Neural cell (in vitro differentiated cells): Measurements from ENCODE around the gene WIPF2. TPM values are rescaled to one million over a fixed set of nuclear protein-coding genes. Genes with fewer than 3 reads are reported as not detected.

Experiments
- H2AFZ ChIP-seq: fragments of 200-600, 300-800 bp; sonication (generic), shearing (Covaris generic); 2 replicates; pipeline ENCODE4 v1.6.0; 2014; ENCODE audit warnings: low read depth, mild to moderate bottlenecking, antibody characterized with exemption, low read length, moderate library complexity
- H3F3A ChIP-seq: fragments of 200-600 bp; shearing (Covaris generic); 2 replicates; pipeline ENCODE4 v1.6.1; 2016; ENCODE audit warnings: mild to moderate bottlenecking, moderate library complexity, mixed read lengths, antibody characterized with exemption, low read length; ENCODE audit not compliant: insufficient read depth, poor library complexity, severe bottlenecking
- H3K27ac ChIP-seq: fragments of 200-600, 300-800 bp; sonication (generic), shearing (Covaris generic); 2 replicates; pipeline ENCODE4 v1.5.1; 2014; ENCODE audit warnings: mild to moderate bottlenecking, low read length, moderate library complexity
- H3K27me3 ChIP-seq: fragments of 300-800, 200-600 bp; sonication (generic), shearing (Covaris generic); 2 replicates; pipeline ENCODE4 v1.6.0; 2014; ENCODE audit warnings: mild to moderate bottlenecking, low read depth, low read length, moderate library complexity; ENCODE audit not compliant: insufficient read depth
- H3K36me3 ChIP-seq: fragments of 300-800, 200-600 bp; sonication (generic), shearing (Covaris generic); 2 replicates; pipeline ENCODE4 v1.5.1; 2014; ENCODE audit warnings: mild to moderate bottlenecking, antibody characterized with exemption, low read length, moderate library complexity; ENCODE audit not compliant: insufficient read depth
- H3K4me2 ChIP-seq: fragments of 300-800, 200-600 bp; sonication (generic), shearing (Covaris generic); 2 replicates; pipeline ENCODE4 v1.6.0; 2014; ENCODE audit warnings: mild to moderate bottlenecking, low read length
- H3K4me3 ChIP-seq: fragments of 300-800, 200-600 bp; sonication (generic), shearing (Covaris generic); 2 replicates; pipeline ENCODE4 v1.5.1; 2014; ENCODE audit warnings: mild to moderate bottlenecking, low read length, moderate library complexity
- H3K79me2 ChIP-seq: fragments of 200-600 bp; shearing (Covaris generic); replicated peaks from 2 replicates; pipeline ENCODE4 v1.6.0; 2014; ENCODE audit warnings: mild to moderate bottlenecking, low read length, moderate library complexity; ENCODE audit not compliant: insufficient read depth
- H3K9ac ChIP-seq: fragments of 300-800, 200-600 bp; sonication (generic), shearing (Covaris generic); 2 replicates; pipeline ENCODE4 v1.6.1; 2016; ENCODE audit warnings: mild to moderate bottlenecking, low read length, mixed read lengths
- H3K9me2 ChIP-seq: fragments of 200-600 bp; shearing (Covaris generic); 2 replicates; pipeline ENCODE4 v1.6.1; 2016; ENCODE audit warnings: mild to moderate bottlenecking, low read length, mixed read lengths; ENCODE audit not compliant: insufficient read depth
- H3K9me3 ChIP-seq: fragments of 200-600, 300-800 bp; sonication (generic), shearing (Covaris generic); 2 replicates; pipeline ENCODE4 v1.6.1; 2016; ENCODE audit warnings: mild to moderate bottlenecking, mixed run types, low read length, moderate library complexity, mixed read lengths
- H4K20me1 ChIP-seq: fragments of 200-600 bp; shearing (Covaris generic); 2 replicates; pipeline ENCODE4 v1.6.1; 2016; ENCODE audit warnings: mild to moderate bottlenecking, mixed run types; ENCODE audit not compliant: insufficient read depth
- CTCF ChIP-seq: fragments of 450-650 bp; IDR thresholded peaks from 2 replicates; pipeline ENCODE4 v1.5.1; 2014; ENCODE audit warnings: antibody characterized with exemption, mild to moderate bottlenecking, moderate library complexity; ENCODE audit not compliant: poor library complexity, severe bottlenecking
- EP300 ChIP-seq: fragments of 450-650 bp; conservative IDR thresholded peaks from 2 replicates; pipeline ENCODE4 v1.6.1; 2014; ENCODE audit warnings: antibody characterized with exemption, mild to moderate bottlenecking, moderate library complexity; ENCODE audit not compliant: poor library complexity, severe bottlenecking
- EZH2 ChIP-seq: fragments of 200-600, 300-800 bp; shearing (Covaris generic), sonication (generic); IDR thresholded peaks from 2 replicates; pipeline ENCODE4 v1.6.1; 2014; ENCODE audit warnings: antibody characterized with exemption, low read length, borderline replicate concordance, mild to moderate bottlenecking; ENCODE audit not compliant: insufficient read depth, poor library complexity, severe bottlenecking
- MXI1 ChIP-seq: fragments of 450-650 bp; conservative IDR thresholded peaks from 2 replicates; pipeline ENCODE4 v1.6.1; 2014; ENCODE audit warnings: antibody characterized with exemption, mild to moderate bottlenecking; ENCODE audit not compliant: poor library complexity, severe bottlenecking
- POLR2AphosphoS5 ChIP-seq: IDR thresholded peaks from 2 replicates; pipeline ENCODE4 v1.6.1; 2012
- RAD21 ChIP-seq: fragments of 450-650 bp; conservative IDR thresholded peaks from 2 replicates; pipeline ENCODE4 v1.6.1; 2014; ENCODE audit warnings: antibody characterized with exemption, mild to moderate bottlenecking, moderate library complexity
- SMC3 ChIP-seq: fragments of 450-650 bp; conservative IDR thresholded peaks from 2 replicates; pipeline ENCODE4 v1.6.1; 2014; ENCODE audit warnings: antibody characterized with exemption, mild to moderate bottlenecking, moderate library complexity; ENCODE audit not compliant: poor library complexity
- TAF1 ChIP-seq: IDR thresholded peaks from 2 replicates; pipeline ENCODE4 v1.6.1; 2012; ENCODE audit warnings: low read depth
- polyA plus RNA-seq: library from polyadenylated mRNA; depleted of rRNA; stranded (reverse); fragments of >200 nt; gene quantifications from 2 replicates; pipeline ENCODE4 v1.2.3, GENCODE V29; 2014
- TF ChIP-seq, protein P1 (sequence below): IDR thresholded peaks from 2 replicates; pipeline ENCODE4 v1.6.1; 2012; ENCODE audit warnings: borderline replicate concordance

Gene WIPF2
- polyA plus RNA-seq, 1 donor from 2014 or later: 11.5 TPM

DNA sequence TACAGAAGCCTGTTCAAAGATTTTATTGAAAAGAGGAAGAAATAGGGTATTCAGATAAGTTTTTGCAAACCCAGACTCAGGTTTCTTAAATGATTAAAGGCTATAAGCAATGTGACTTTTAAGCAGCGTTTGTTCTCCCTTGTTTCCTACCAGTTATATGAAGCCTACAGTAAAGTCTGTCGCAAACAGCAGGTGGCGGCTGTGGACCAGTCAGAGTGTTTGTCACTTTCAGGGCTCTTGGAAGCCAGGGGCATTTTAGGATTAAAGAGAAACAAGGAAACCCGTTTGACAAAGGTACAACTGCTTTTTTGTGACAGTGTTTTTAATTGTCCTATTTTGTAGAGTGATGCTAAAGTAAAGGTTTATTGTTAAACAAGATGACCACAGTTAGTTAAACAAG lies 82.2 kb downstream of the WIPF2 start:
- no peak overlapping the region for H3K27ac ChIP-seq
- no peak overlapping the region for H3K4me3 ChIP-seq
- TF ChIP-seq POLR2AphosphoS5 (no peak), MXI1 (no peak), RAD21 (peak; percentile 67), TAF1 (no peak), EP300 (no peak), CTCF (peak; percentile 65), EZH2 (no peak), SMC3 (peak; percentile 78)
- TF ChIP-seq, protein P1, sequence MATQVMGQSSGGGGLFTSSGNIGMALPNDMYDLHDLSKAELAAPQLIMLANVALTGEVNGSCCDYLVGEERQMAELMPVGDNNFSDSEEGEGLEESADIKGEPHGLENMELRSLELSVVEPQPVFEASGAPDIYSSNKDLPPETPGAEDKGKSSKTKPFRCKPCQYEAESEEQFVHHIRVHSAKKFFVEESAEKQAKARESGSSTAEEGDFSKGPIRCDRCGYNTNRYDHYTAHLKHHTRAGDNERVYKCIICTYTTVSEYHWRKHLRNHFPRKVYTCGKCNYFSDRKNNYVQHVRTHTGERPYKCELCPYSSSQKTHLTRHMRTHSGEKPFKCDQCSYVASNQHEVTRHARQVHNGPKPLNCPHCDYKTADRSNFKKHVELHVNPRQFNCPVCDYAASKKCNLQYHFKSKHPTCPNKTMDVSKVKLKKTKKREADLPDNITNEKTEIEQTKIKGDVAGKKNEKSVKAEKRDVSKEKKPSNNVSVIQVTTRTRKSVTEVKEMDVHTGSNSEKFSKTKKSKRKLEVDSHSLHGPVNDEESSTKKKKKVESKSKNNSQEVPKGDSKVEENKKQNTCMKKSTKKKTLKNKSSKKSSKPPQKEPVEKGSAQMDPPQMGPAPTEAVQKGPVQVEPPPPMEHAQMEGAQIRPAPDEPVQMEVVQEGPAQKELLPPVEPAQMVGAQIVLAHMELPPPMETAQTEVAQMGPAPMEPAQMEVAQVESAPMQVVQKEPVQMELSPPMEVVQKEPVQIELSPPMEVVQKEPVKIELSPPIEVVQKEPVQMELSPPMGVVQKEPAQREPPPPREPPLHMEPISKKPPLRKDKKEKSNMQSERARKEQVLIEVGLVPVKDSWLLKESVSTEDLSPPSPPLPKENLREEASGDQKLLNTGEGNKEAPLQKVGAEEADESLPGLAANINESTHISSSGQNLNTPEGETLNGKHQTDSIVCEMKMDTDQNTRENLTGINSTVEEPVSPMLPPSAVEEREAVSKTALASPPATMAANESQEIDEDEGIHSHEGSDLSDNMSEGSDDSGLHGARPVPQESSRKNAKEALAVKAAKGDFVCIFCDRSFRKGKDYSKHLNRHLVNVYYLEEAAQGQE: no peak
- no peak overlapping the region for H3K9ac ChIP-seq
- H3F3A ChIP-seq: no peaks in the 10 kb centered on the region
- H3K36me3 ChIP-seq: no peaks in the 10 kb centered on the region
- no peaks in the 10 kb centered on the region for H3K27me3 ChIP-seq
- no peaks in the 10 kb centered on the region for H3K9me3 ChIP-seq
- no peak overlapping the region for H2AFZ ChIP-seq
- H4K20me1 ChIP-seq: no peaks in the 10 kb centered on the region
- H3K79me2 ChIP-seq: no peaks in the 10 kb centered on the region
- no peak overlapping the region for H3K4me2 ChIP-seq
- no peaks in the 10 kb centered on the region for H3K9me2 ChIP-seq

GRCh38 chr17:40303009-40303657 lies 84.0 kb downstream of the WIPF2 start:
- Histone ChIP-seq H3K36me3 (no peaks in the 10 kb centered on the region), H3K9ac (no peak overlapping the region), H3K79me2 (no peaks in the 10 kb centered on the region), H3K4me2 (no peak overlapping the region), H3K9me3 (no peaks in the 10 kb centered on the region), H4K20me1 (no peaks in the 10 kb centered on the region), H3F3A (no peaks in the 10 kb centered on the region), H3K27ac (no peak overlapping the region), H3K9me2 (no peaks in the 10 kb centered on the region), H3K4me3 (no peak overlapping the region), H3K27me3 (no peaks in the 10 kb centered on the region), H2AFZ (no peak overlapping the region)
- TF ChIP-seq MXI1 (no peak), SMC3 (peak; percentile 97), RAD21 (peak; percentile 91), CTCF (peak; percentile 91), EP300 (no peak), POLR2AphosphoS5 (no peak), EZH2 (no peak)
- TF ChIP-seq, protein P1: no peak
